Measurements from ENCODE around the gene PTBP3. TPM values are rescaled to one million over a fixed set of nuclear protein-coding genes. Genes with fewer than 3 reads are reported as not detected.

PTBP3 gene
- total RNA-seq, 6 experiments from 2014 or later, result 31.1 to 52.5 (median 39.7) TPM

DNA sequence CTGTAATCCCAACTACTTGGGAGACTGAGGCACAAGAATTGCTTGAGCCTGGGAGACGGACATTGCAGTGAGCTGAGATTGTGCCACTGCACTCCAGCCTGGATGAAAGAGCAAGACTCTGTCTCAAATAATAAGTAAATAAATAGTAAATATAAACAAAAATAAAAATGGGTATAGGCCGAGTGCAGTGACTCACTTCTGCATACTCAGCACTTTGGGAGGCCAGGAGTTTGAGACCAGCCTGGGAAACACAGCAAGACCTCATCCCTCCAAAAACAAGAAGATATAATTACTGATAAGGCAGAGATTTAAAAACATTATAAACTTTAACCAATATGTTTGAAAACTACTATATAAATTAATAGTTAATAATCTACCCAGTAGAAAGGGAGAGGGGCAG lies 120.5 kb downstream of the PTBP3 start:
- H3K36me3 Mint-ChIP-seq (ENCODE audit: low read depth), result peaks cover 39% of the 10 kb centered on the region
- H3K27ac Mint-ChIP-seq, result no peak overlapping the region
- no peaks in the 10 kb centered on the region for H3K27me3 Mint-ChIP-seq (ENCODE audit: insufficient read depth)
- no peaks in the 10 kb centered on the region for H3K4me1 Mint-ChIP-seq (ENCODE audit: low read depth)
- peaks cover 8% of the 10 kb centered on the region for H3K9me3 Mint-ChIP-seq
- DNase-seq, result no peak
- TF ChIP-seq, protein P1, sequence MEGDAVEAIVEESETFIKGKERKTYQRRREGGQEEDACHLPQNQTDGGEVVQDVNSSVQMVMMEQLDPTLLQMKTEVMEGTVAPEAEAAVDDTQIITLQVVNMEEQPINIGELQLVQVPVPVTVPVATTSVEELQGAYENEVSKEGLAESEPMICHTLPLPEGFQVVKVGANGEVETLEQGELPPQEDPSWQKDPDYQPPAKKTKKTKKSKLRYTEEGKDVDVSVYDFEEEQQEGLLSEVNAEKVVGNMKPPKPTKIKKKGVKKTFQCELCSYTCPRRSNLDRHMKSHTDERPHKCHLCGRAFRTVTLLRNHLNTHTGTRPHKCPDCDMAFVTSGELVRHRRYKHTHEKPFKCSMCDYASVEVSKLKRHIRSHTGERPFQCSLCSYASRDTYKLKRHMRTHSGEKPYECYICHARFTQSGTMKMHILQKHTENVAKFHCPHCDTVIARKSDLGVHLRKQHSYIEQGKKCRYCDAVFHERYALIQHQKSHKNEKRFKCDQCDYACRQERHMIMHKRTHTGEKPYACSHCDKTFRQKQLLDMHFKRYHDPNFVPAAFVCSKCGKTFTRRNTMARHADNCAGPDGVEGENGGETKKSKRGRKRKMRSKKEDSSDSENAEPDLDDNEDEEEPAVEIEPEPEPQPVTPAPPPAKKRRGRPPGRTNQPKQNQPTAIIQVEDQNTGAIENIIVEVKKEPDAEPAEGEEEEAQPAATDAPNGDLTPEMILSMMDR (IDR thresholded peaks at IDR 0.05), result no peak
- H3K4me3 Mint-ChIP-seq, result no peak overlapping the region

GRCh38 chr9:112207451-112207850 lies 126.0 kb downstream of the PTBP3 start:
- no peak overlapping the region for H3K27ac Mint-ChIP-seq

DNA sequence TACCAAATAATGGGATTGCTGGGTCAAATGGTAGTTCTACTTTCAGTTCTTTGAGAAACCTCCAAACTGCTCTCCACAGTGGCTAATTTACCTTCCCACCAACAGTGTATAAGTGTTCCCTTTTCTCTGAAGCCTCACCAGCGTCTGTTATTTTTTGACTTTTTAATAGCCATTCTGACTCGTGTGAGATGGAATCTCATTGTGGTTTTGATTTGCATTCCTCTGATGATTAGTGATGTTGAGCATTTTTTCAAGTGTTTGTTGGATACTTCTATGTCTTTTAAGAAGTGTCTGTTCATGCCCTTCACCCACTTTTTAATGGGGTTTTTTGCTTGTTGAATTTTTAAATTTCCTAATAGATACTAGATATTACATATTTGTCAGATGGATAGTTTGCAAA lies 129.9 kb downstream of the PTBP3 start:
- peak; percentile 71 for DNase-seq
- H3K4me3 Mint-ChIP-seq, result peak overlapping the region; percentile 73
- H3K36me3 Mint-ChIP-seq (ENCODE audit: low read depth), result peaks cover 48% of the 10 kb centered on the region
- H3K4me1 Mint-ChIP-seq (ENCODE audit: low read depth), result peaks cover 41% of the 10 kb centered on the region
- H3K27me3 Mint-ChIP-seq (ENCODE audit: insufficient read depth), result peaks cover 3% of the 10 kb centered on the region; the same call in 1 of the 2 replicates
- peak overlapping the region; percentile 73 for H3K27ac Mint-ChIP-seq
- TF ChIP-seq, protein P1 (IDR thresholded peaks at IDR 0.05), result no peak
- H3K9me3 Mint-ChIP-seq, result peaks cover 11% of the 10 kb centered on the region

More at GRCh38 chr9:112207451-112207850, 126.0 kb downstream of the PTBP3 start:
- peaks cover 31% of the 10 kb centered on the region for H3K4me1 Mint-ChIP-seq (ENCODE audit: low read depth)
- H3K4me3 Mint-ChIP-seq, result no peak overlapping the region
- peaks cover 71% of the 10 kb centered on the region for H3K36me3 Mint-ChIP-seq (ENCODE audit: low read depth)
- peaks cover 3% of the 10 kb centered on the region; the same call in 1 of the 2 replicates for H3K27me3 Mint-ChIP-seq (ENCODE audit: insufficient read depth)
- DNase-seq, result no peak
- peaks cover 13% of the 10 kb centered on the region for H3K9me3 Mint-ChIP-seq
- TF ChIP-seq, protein P1 (IDR thresholded peaks at IDR 0.05), result no peak

DNA sequence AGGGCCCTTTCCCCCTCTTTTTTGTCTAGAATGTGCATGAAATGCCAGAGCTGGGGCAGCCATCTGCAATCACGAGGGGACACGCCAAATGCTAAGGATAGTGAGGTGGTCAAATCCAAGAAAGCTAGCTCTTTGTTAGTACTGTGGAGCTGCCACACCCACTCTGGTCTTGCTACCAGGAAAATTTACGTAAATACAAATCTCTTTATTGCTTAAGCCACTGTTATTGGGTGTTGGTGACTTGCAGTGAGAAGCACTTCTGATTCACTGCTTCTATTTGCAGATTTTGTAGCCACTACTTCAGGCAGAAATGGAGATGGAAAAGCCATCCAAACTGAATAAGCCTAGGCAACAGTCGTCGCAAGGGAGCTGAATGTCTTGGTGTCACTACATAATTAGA lies 132.7 kb downstream of the PTBP3 start:
- TF ChIP-seq, protein P1 (IDR thresholded peaks at IDR 0.05), result no peak
- Mint-ChIP-seq H3K27me3 (ENCODE audit: insufficient read depth) (no peaks in the 10 kb centered on the region; the same call in 1 of the 2 replicates), H3K27ac (no peak overlapping the region), H3K4me3 (no peak overlapping the region), H3K36me3 (ENCODE audit: low read depth) (peaks cover 29% of the 10 kb centered on the region), H3K9me3 (no peaks in the 10 kb centered on the region; the same call in 1 of the 2 replicates), H3K4me1 (ENCODE audit: low read depth) (peaks cover 40% of the 10 kb centered on the region)
- no peak for DNase-seq

- Mint-ChIP-seq H3K4me3 (no peak overlapping the region), H3K4me1 (ENCODE audit: low read depth) (peaks cover 19% of the 10 kb centered on the region), H3K36me3 (ENCODE audit: low read depth) (peaks cover 15% of the 10 kb centered on the region), H3K9me3 (no peaks in the 10 kb centered on the region), H3K27me3 (ENCODE audit: insufficient read depth) (no peaks in the 10 kb centered on the region; the same call in 1 of the 2 replicates), H3K27ac (peak overlapping the region; percentile 31; the same call in 1 of the 2 replicates)
- no peak for DNase-seq
- TF ChIP-seq, protein P1 (IDR thresholded peaks at IDR 0.05), result no peak
Measured at GRCh38 chr9:112198646-112199045, 134.8 kb downstream of the PTBP3 start.
